ENCODE data around the gene TEX26.

TEX26 gene

DNA sequence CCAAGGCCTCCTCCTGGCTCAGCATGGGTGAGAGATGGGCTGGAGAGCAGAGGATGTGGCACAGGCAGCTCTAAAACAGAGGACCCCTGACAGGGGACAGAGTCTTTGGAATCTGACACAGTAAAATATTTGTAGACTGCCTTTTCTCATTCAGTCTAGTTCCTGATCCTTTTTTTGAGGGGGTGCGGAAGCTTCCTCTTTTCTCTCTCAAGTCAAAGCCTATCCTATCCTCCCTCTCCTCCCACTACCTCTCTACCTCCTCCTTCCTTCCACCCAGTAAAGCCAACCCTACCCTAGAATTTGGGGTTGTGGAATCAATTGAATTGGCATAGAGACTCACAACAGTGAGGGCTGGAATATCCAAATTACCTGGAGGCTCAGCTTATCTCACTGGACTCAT, 82.0 kb downstream of the TEX26 start:
- H3K4me3 ChIP-seq (IDR thresholded peaks at IDR 0.05; ENCODE audit: insufficient read depth, low read depth, low read length), result no peak overlapping the region
- no peak overlapping the region for H2AFZ ChIP-seq (ENCODE audit: low read depth)
- no peak overlapping the region for H3K9ac ChIP-seq
- H3K27me3 ChIP-seq (ENCODE audit: insufficient read depth, low read depth), result no peaks in the 10 kb centered on the region
- H3K36me3 ChIP-seq (ENCODE audit: insufficient read depth), result no peaks in the 10 kb centered on the region
- TF ChIP-seq, protein P1, sequence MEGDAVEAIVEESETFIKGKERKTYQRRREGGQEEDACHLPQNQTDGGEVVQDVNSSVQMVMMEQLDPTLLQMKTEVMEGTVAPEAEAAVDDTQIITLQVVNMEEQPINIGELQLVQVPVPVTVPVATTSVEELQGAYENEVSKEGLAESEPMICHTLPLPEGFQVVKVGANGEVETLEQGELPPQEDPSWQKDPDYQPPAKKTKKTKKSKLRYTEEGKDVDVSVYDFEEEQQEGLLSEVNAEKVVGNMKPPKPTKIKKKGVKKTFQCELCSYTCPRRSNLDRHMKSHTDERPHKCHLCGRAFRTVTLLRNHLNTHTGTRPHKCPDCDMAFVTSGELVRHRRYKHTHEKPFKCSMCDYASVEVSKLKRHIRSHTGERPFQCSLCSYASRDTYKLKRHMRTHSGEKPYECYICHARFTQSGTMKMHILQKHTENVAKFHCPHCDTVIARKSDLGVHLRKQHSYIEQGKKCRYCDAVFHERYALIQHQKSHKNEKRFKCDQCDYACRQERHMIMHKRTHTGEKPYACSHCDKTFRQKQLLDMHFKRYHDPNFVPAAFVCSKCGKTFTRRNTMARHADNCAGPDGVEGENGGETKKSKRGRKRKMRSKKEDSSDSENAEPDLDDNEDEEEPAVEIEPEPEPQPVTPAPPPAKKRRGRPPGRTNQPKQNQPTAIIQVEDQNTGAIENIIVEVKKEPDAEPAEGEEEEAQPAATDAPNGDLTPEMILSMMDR (conservative IDR thresholded peaks at IDR 0.05; ENCODE audit: low read depth, low read length), result no peak
- H3K4me1 ChIP-seq (ENCODE audit: low read depth, poor library complexity, severe bottlenecking), result no peaks in the 10 kb centered on the region
- H3K79me2 ChIP-seq (ENCODE audit: insufficient read depth, low read depth), result no peaks in the 10 kb centered on the region
- no peaks in the 10 kb centered on the region for H4K20me1 ChIP-seq (ENCODE audit: insufficient read depth)
- H3K4me2 ChIP-seq, result no peak overlapping the region
- H3K27ac ChIP-seq, result no peak overlapping the region

DNA sequence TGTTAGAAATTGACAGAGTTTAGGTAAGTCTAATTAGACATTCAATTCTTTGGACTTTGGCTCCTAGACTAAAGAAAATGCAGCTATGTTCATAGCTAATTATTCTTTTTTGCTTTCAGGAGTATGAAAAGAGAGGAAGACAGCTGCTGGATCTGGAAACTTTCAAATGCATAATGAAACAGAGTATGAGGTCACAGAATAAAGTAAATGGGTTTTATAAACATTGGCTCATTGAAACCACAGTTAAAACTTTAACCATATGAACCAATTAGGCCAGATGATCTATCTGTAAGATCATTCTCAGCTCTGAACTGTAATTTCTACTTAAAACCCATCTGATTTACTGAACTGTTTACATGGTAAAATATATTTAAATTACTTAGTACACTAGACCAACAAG, 82.7 kb downstream of the TEX26 start:
- H3K9ac ChIP-seq, result no peak overlapping the region

DNA sequence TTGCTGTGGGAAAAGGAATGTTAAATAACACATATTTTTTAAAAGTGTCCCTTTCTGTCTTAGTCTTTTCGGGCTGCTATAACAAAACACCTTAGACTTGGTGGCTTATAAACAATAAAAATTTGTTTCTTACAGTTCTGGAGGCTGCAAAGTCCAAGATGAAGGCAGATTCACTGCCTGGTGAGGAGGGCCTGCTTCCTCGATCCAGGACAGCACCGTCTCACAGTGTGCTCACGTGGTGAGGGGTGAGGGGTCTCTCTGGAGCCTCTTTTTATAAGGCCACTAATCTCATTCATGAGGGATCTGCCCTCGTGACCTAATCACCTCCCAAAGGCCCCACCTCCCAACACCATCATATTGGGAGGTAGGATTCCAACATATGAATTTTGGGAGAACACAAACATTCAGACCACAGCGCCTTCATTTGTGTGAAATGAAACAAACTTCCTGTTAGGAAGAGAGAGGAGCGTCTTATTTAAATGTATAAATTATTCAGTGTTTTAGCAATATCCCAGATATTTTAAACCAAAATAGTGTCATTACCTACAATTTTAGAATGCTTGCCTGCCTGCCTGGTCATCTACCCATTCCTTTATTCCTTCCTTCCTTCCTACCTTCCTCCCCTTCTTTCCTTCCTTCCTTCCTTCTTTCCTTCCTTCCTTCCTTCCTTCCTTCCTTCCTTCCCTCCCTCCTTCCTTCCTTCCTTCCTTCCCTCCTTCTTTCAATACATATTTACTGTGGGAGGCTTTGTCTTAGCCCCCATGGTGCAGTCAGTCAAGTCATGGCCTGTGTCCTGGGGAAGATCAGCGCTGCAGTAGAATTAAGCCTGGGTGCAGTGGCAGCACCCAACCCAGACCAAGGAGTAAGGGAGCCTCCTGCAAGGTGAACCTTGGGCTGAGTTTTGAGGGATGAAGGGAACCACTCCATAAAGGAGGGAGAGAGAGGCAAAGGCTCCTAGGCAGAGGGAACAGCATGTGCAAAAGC, 84.2 kb downstream of the TEX26 start:
- H3K36me3 ChIP-seq (ENCODE audit: insufficient read depth), result no peaks in the 10 kb centered on the region
- no peak overlapping the region for H3K9ac ChIP-seq
- H2AFZ ChIP-seq (ENCODE audit: low read depth), result no peak overlapping the region
- no peak overlapping the region for H3K4me3 ChIP-seq (IDR thresholded peaks at IDR 0.05; ENCODE audit: insufficient read depth, low read depth, low read length)
- no peaks in the 10 kb centered on the region for H3K27me3 ChIP-seq (ENCODE audit: insufficient read depth, low read depth)
- TF ChIP-seq, protein P1 (conservative IDR thresholded peaks at IDR 0.05; ENCODE audit: low read depth, low read length), result no peak
- H3K4me2 ChIP-seq, result no peak overlapping the region
- H4K20me1 ChIP-seq (ENCODE audit: insufficient read depth), result no peaks in the 10 kb centered on the region
- H3K4me1 ChIP-seq (ENCODE audit: low read depth, poor library complexity, severe bottlenecking), result no peaks in the 10 kb centered on the region
- no peaks in the 10 kb centered on the region for H3K79me2 ChIP-seq (ENCODE audit: insufficient read depth, low read depth)
- no peak overlapping the region for H3K27ac ChIP-seq

More for the DNA sequence above, 82.7 kb downstream of the TEX26 start:
- no peaks in the 10 kb centered on the region for H4K20me1 ChIP-seq (ENCODE audit: insufficient read depth)
- no peaks in the 10 kb centered on the region for H3K4me1 ChIP-seq (ENCODE audit: low read depth, poor library complexity, severe bottlenecking)
- no peak overlapping the region for H3K27ac ChIP-seq
- H3K36me3 ChIP-seq (ENCODE audit: insufficient read depth), result no peaks in the 10 kb centered on the region
- H3K27me3 ChIP-seq (ENCODE audit: insufficient read depth, low read depth), result no peaks in the 10 kb centered on the region
- H3K79me2 ChIP-seq (ENCODE audit: insufficient read depth, low read depth), result no peaks in the 10 kb centered on the region
- H3K4me2 ChIP-seq, result no peak overlapping the region
- no peak overlapping the region for H3K4me3 ChIP-seq (IDR thresholded peaks at IDR 0.05; ENCODE audit: insufficient read depth, low read depth, low read length)
- H2AFZ ChIP-seq (ENCODE audit: low read depth), result no peak overlapping the region
- TF ChIP-seq, protein P1 (conservative IDR thresholded peaks at IDR 0.05; ENCODE audit: low read depth, low read length), result no peak

DNA sequence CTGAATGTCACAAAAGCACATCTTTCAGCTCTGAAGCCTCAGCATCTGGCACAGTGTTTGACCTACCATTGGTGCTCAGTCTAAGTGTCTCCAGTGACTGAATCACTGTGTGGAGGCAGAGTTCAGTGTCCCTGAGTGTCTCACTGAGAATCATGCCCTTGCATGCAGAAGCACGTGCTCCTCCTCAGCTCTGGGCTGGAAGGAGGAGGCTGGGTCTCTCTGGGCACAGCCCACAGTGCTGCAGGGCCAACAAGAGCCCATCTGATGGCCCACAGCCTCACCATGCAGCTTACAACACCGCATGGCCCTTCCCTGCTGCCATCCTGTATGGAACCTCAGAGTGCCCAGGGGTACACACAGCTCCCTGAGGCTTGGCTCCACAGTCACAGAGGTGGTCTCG, 86.1 kb downstream of the TEX26 start:
- Histone ChIP-seq H3K4me2 (no peak overlapping the region), H3K4me1 (ENCODE audit: low read depth, poor library complexity, severe bottlenecking) (no peaks in the 10 kb centered on the region), H2AFZ (ENCODE audit: low read depth) (no peak overlapping the region), H3K9ac (no peak overlapping the region), H3K79me2 (ENCODE audit: insufficient read depth, low read depth) (no peaks in the 10 kb centered on the region), H3K4me3 (IDR thresholded peaks at IDR 0.05; ENCODE audit: insufficient read depth, low read depth, low read length) (no peak overlapping the region), H4K20me1 (ENCODE audit: insufficient read depth) (no peaks in the 10 kb centered on the region), H3K27me3 (ENCODE audit: insufficient read depth, low read depth) (no peaks in the 10 kb centered on the region), H3K36me3 (ENCODE audit: insufficient read depth) (no peaks in the 10 kb centered on the region), H3K27ac (no peak overlapping the region)
- TF ChIP-seq, protein P1 (conservative IDR thresholded peaks at IDR 0.05; ENCODE audit: low read depth, low read length), result no peak

All from KMS-11 (cell line).